ENCODE data around the gene PNPLA1.

The PNPLA1 gene

DNA sequence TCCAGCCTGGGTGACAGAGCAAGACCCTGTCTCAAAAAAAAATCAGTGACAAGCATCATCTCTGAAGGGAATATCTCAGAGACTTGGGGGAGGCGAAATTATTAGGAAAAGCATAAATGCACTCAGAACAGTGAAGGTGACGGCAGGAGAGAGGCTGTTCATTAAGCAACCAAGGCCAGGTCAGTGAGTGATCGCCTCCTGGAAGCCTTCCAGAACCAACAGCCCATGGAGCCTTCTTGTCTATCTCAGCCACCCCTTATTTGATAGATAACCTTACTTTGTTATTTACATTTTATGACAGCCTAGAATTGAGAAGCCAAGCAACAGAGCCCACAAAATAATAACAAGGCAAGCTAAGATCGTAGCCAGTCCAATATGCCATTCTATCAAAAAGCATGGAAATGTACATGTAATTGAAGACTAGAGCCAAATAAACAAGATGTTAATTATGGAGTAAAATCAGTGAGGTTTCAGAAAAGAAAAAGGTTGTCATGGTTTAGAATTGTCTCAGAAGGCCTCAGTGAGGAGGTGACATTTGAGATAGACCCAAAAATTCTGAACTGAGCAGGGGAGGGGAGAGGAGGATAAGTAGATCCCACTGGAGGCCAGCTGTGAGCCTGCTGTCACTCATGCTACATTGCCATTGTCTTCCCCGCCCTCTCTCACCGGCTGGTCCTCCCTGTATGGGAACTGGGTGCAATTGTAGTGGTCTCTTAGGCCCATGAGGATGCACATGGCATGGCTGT, 49.0 kb downstream of the PNPLA1 start:
- no peak for DNase-seq (ENCODE audit: low read depth)
- no peak overlapping the region for H3K4me3 ChIP-seq (replicated peaks; ENCODE audit: low read depth, low read length)
- TF ChIP-seq, protein P1, sequence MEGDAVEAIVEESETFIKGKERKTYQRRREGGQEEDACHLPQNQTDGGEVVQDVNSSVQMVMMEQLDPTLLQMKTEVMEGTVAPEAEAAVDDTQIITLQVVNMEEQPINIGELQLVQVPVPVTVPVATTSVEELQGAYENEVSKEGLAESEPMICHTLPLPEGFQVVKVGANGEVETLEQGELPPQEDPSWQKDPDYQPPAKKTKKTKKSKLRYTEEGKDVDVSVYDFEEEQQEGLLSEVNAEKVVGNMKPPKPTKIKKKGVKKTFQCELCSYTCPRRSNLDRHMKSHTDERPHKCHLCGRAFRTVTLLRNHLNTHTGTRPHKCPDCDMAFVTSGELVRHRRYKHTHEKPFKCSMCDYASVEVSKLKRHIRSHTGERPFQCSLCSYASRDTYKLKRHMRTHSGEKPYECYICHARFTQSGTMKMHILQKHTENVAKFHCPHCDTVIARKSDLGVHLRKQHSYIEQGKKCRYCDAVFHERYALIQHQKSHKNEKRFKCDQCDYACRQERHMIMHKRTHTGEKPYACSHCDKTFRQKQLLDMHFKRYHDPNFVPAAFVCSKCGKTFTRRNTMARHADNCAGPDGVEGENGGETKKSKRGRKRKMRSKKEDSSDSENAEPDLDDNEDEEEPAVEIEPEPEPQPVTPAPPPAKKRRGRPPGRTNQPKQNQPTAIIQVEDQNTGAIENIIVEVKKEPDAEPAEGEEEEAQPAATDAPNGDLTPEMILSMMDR (IDR thresholded peaks at IDR 0.05; ENCODE audit: low read length, missing control alignments) = no peak

DNA sequence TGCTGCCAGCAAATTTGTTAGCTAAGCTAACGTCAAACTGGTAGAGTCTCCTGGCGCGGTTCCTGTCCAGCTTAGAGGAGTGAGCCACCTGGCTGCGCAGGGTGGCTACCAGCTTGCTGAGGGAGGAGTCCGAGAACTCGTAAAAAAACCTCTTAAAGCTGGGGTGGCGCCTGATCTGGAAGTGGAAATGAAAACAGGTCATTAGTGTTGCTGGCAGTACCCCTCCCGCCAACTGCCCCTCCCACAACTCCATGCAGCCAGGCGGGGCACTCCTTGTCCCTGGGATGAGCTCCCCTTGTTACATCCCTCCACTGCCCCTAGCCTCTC, 49.5 kb downstream of the PNPLA1 start:
- DNase-seq (ENCODE audit: low read depth) = no peak
- TF ChIP-seq, protein P1 (IDR thresholded peaks at IDR 0.05; ENCODE audit: low read length, missing control alignments) = no peak
- no peak overlapping the region for H3K4me3 ChIP-seq (replicated peaks; ENCODE audit: low read depth, low read length)

DNA sequence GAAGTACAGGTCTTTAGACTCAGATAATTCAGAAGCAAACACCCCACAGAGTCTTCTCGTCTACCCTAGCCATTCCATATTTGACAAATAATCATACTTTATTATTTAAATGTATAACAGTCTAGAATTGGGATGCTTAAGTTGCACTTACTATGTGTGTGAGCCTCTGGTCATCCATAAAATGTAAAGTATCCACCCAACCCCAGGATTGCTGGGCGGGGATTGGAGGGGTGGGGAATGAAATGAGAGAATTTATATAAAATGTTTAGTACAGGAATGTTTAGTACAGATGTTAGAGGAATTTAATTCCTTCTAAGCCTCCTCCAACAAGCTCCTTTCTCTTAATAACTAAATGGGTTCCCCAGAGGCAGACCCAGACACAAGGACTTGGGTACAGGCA, 50.0 kb downstream of the PNPLA1 start:
- H3K4me3 ChIP-seq (replicated peaks; ENCODE audit: low read depth, low read length) = no peak overlapping the region
- TF ChIP-seq, protein P1 (IDR thresholded peaks at IDR 0.05; ENCODE audit: low read length, missing control alignments) = no peak
- DNase-seq (ENCODE audit: low read depth) = no peak

DNA sequence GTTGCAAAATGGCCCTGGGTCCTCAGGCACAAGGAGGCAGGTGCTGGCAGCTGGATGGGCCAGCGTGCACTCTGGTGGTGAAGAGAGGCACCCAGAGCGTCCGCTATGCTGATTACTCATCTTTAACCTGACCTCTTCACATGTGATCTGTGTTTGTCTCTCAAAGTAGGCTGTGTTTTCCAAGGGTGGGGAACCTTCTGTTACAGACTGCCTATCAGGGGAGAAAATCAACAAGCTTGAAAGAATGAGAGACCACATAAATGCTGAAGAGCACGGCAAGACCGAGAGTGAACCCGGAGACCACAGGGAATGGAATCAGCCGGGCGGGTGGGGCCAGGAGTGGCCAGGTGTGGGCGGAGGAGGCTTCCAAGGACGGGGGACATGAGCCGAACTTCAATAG, 50.6 kb downstream of the PNPLA1 start:
- TF ChIP-seq, protein P1 (IDR thresholded peaks at IDR 0.05; ENCODE audit: low read length, missing control alignments) = no peak
- no peak for DNase-seq (ENCODE audit: low read depth)
- H3K4me3 ChIP-seq (replicated peaks; ENCODE audit: low read depth, low read length) = no peak overlapping the region

DNA sequence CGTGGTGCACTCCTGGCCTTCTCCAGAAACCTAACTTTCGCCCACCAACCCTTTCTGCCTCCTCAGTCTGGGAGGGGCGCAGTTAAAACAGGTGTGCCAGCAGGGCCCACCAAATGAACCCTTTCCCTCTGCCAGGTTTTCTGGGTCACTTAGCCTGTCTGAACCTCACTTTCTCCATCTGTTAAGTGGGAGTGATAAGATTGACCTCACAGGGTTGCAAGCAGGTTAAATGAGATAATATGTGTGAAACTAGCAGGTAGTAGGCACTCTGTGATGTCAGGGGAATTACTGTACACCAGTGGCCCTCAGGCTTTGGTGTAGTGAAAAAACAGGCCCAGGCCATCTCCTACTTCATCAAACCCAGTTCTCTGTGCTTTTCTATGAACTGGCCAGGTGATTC, 52.7 kb downstream of the PNPLA1 start:
- no peak overlapping the region for H3K4me3 ChIP-seq (replicated peaks; ENCODE audit: low read depth, low read length)
- no peak for DNase-seq (ENCODE audit: low read depth)
- TF ChIP-seq, protein P1 (IDR thresholded peaks at IDR 0.05; ENCODE audit: low read length, missing control alignments) = no peak

DNA sequence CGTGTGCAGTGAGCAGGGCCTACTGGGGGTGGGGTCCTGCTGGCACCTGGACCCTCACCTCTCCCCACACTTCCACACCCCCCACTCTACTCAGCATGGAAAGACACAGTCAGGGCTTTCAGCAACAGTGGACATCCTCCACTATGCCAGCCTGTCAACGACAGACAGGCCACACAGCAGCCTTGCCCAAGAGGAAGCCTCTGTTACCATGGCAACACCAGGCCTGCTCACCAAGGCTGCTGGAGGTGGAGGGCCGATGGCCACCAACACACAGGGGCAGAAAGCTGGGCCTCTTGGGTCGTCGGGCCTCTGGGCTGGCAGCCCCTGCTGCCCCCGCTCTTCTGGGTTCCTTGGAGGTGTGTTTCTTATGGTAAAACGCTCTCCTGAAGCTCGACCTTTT, 53.2 kb downstream of the PNPLA1 start:
- DNase-seq (ENCODE audit: low read depth) = peak; percentile 25
- H3K4me3 ChIP-seq (replicated peaks; ENCODE audit: low read depth, low read length) = no peak overlapping the region
- TF ChIP-seq, protein P1 (IDR thresholded peaks at IDR 0.05; ENCODE audit: low read length, missing control alignments) = no peak

DNA sequence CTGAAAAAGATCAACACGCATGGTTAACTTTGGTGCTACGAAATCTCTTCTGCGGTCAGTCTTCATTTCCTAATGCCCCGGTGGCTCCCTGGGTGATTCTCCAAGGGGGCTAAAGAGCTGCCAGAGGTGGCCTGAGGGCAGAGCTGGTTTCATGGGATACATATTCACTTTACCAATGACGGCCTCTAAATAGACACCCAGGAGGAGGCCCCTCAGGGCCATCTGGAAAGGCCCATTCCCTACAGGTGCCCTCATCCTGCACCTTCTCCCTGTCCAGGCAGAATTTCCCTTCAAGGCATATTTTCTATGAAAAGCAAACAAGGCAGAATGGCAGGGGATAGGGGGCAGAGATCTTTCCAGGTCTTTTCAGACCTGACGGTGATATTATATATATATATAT, 54.3 kb downstream of the PNPLA1 start:
- DNase-seq (ENCODE audit: low read depth) = no peak
- TF ChIP-seq, protein P1 (IDR thresholded peaks at IDR 0.05; ENCODE audit: low read length, missing control alignments) = no peak
- H3K4me3 ChIP-seq (replicated peaks; ENCODE audit: low read depth, low read length) = no peak overlapping the region
